CD4-positive, alpha-beta memory T cell (primary cell): ENCODE data around the gene CFAP77. TPM values are rescaled to one million over a fixed set of nuclear protein-coding genes. Genes with fewer than 3 reads are reported as not detected.

Experiments
- CTCF ChIA-PET: fragments of 350-600 bp; sonication (Branson Sonifier 250); formaldehyde crosslinking; loops from one replicate; lab custom pipeline; 2021; ENCODE audit warnings: inconsistent platforms; ENCODE audit not compliant: partially characterized antibody; lab: Charles Lee
- POLR2A ChIA-PET: fragments of 350-600 bp; sonication (Branson Sonifier 250); formaldehyde crosslinking; loops from one replicate; lab custom pipeline; 2021; ENCODE audit not compliant: partially characterized antibody; lab: Charles Lee
- DNase-seq, 5 donors: peaks; one replicate each; pipeline versions ENCODE4 v3.0.0 to v3.0.0-alpha.2; 2020 to 2022; ENCODE audit warnings: mixed read lengths in 1 of 5
- H3K27ac ChIP-seq: one replicate; pipeline ENCODE4 v1.7.0; 2013; ENCODE audit warnings: low read depth, low read length
- H3K27me3 ChIP-seq: 2 replicates; pipeline ENCODE4 v1.7.0; 2013; ENCODE audit warnings: mild to moderate bottlenecking, low read length, moderate library complexity; ENCODE audit not compliant: insufficient read depth
- H3K36me3 ChIP-seq: 2 replicates; pipeline ENCODE4 v1.7.0; 2013; ENCODE audit warnings: mild to moderate bottlenecking, low read length, moderate library complexity; ENCODE audit not compliant: insufficient read depth
- H3K4me1 ChIP-seq: 2 replicates; pipeline ENCODE4 v1.7.0; 2013; ENCODE audit warnings: mild to moderate bottlenecking, low read length, moderate library complexity; ENCODE audit not compliant: insufficient read depth
- H3K4me3 ChIP-seq, 2 donors: one replicate each; pipeline ENCODE4 v1.7.0; 2013; ENCODE audit warnings: low read length in 2 of 2, mild to moderate bottlenecking in 1 of 2
- H3K9me3 ChIP-seq, 2 donors: one replicate each; pipeline ENCODE4 v1.7.0; 2013; ENCODE audit warnings: low read length in 2 of 2, control low read depth in 1 of 2; ENCODE audit not compliant: control insufficient read depth in 1 of 2
- H3K27ac Mint-ChIP-seq, 7 donors: one replicate each; pipeline ENCODE4 v1.8.0; 2020 to 2021; ENCODE audit warnings: mixed read lengths in 7 of 7, mild to moderate bottlenecking in 6 of 7, inconsistent platforms in 3 of 7, moderate library complexity in 3 of 7
- H3K27me3 Mint-ChIP-seq, 2 donors: one replicate each; pipeline ENCODE4 v1.8.0; 2020 to 2021; ENCODE audit warnings: mixed read lengths in 2 of 2
- H3K36me3 Mint-ChIP-seq, 2 donors: one replicate each; pipeline ENCODE4 v1.8.0; 2020 to 2021; ENCODE audit warnings: mixed read lengths in 2 of 2, inconsistent platforms in 1 of 2, mild to moderate bottlenecking in 1 of 2
- H3K4me1 Mint-ChIP-seq, 4 donors: one replicate each; pipeline ENCODE4 v1.8.0; 2020 to 2021; ENCODE audit warnings: mixed read lengths in 4 of 4, mild to moderate bottlenecking in 1 of 4
- H3K4me3 Mint-ChIP-seq, 8 donors: one replicate each; pipeline ENCODE4 v1.8.0; 2020 to 2021; ENCODE audit warnings: mixed read lengths in 8 of 8, mild to moderate bottlenecking in 7 of 8, moderate library complexity in 6 of 8, inconsistent platforms in 3 of 8
- H3K9me3 Mint-ChIP-seq, 8 donors: one replicate each; pipeline ENCODE4 v1.8.0; 2020 to 2021; ENCODE audit warnings: mixed read lengths in 8 of 8, mild to moderate bottlenecking in 5 of 8, inconsistent platforms in 3 of 8, moderate library complexity in 1 of 8
- intact Hi-C: fragments of 100-400 bp; cut with micrococcal nuclease; formaldehyde crosslinking; loops from one replicate; pipeline ENCODE4 v1.15.1; 2023
- polyA plus RNA-seq, 2 donors: library from polyadenylated mRNA; unstranded; fragments of 300-500 nt; fragmentation: Illumina TruSeq; gene quantifications; one replicate each; pipeline ENCODE4 v1.2.3, GENCODE V29; 2021
- total RNA-seq, 2 experiments: library from RNA; stranded (reverse); gene quantifications; one replicate each; pipeline ENCODE4 v1.2.3, GENCODE V29; 2021

CFAP77 gene
- total and polyA plus RNA-seq, 4 experiments from 2014 or later: not detected

- Mint-ChIP-seq H3K4me3 (no peak overlapping the region), H3K27ac (no peak overlapping the region), H3K9me3 (no peaks in the 10 kb centered on the region), H3K36me3 (no peaks in the 10 kb centered on the region), H3K4me1 (no peaks in the 10 kb centered on the region), H3K27me3 (no peaks in the 10 kb centered on the region)
- ChIA-PET CTCF (no interaction called here), POLR2A (no interaction called here)
- Histone ChIP-seq H3K4me1 (no peaks in the 10 kb centered on the region), H3K9me3 (no peaks in the 10 kb centered on the region), H3K27ac (no peak overlapping the region), H3K4me3 (no peak overlapping the region), H3K36me3 (no peaks in the 10 kb centered on the region), H3K27me3 (no peaks in the 10 kb centered on the region)
- intact Hi-C loops: no loop called here
- no peak for DNase-seq
These were observed 51.4 kb downstream of the CFAP77 start for GRCh38 chr9:132461281-132461896.

GRCh38 chr9:132461971-132462370 is 52.0 kb downstream of the CFAP77 start:
- H3K9me3 Mint-ChIP-seq: no peaks in the 10 kb centered on the region
- Histone ChIP-seq H3K9me3 (no peaks in the 10 kb centered on the region), H3K27me3 (no peaks in the 10 kb centered on the region), H3K27ac (no peak overlapping the region), H3K36me3 (no peaks in the 10 kb centered on the region), H3K4me1 (no peaks in the 10 kb centered on the region), H3K4me3 (no peak overlapping the region)
- ChIA-PET POLR2A (no interaction called here), CTCF (no interaction called here)
- H3K27ac Mint-ChIP-seq: no peak overlapping the region
- DNase-seq: no peak
- H3K36me3 Mint-ChIP-seq: no peaks in the 10 kb centered on the region
- H3K4me1 Mint-ChIP-seq: no peaks in the 10 kb centered on the region
- no peak overlapping the region for H3K4me3 Mint-ChIP-seq
- H3K27me3 Mint-ChIP-seq: no peaks in the 10 kb centered on the region
- intact Hi-C loops: no loop called here

- Mint-ChIP-seq H3K9me3 (no peaks in the 10 kb centered on the region), H3K4me3 (no peak overlapping the region), H3K36me3 (peaks cover 0 to 3% of the 10 kb centered on the region in 2 donors), H3K27ac (no peak overlapping the region), H3K4me1 (no peaks in the 10 kb centered on the region), H3K27me3 (no peaks in the 10 kb centered on the region)
- DNase-seq: no peak
- POLR2A ChIA-PET: no interaction called here
- H3K27ac ChIP-seq: no peak overlapping the region
- intact Hi-C loops: no loop called here
- no peaks in the 10 kb centered on the region for H3K9me3 ChIP-seq
- no peaks in the 10 kb centered on the region for H3K27me3 ChIP-seq
- no peaks in the 10 kb centered on the region for H3K36me3 ChIP-seq
- H3K4me1 ChIP-seq: no peaks in the 10 kb centered on the region
- H3K4me3 ChIP-seq: no peak overlapping the region
- CTCF ChIA-PET: no interaction called here
These were observed 54.5 kb downstream of the CFAP77 start for GRCh38 chr9:132464547-132464946.

GRCh38 chr9:132465131-132465635 is 55.2 kb downstream of the CFAP77 start:
- ChIA-PET POLR2A (no interaction called here), CTCF (no interaction called here)
- H3K27ac ChIP-seq: no peak overlapping the region
- no peaks in the 10 kb centered on the region for H3K9me3 ChIP-seq
- no peak overlapping the region for H3K4me3 Mint-ChIP-seq
- H3K4me1 Mint-ChIP-seq: no peaks in the 10 kb centered on the region
- no peaks in the 10 kb centered on the region for H3K9me3 Mint-ChIP-seq
- H3K27me3 Mint-ChIP-seq: no peaks in the 10 kb centered on the region
- H3K36me3 Mint-ChIP-seq: peaks cover 0 to 3% of the 10 kb centered on the region in 2 donors
- H3K36me3 ChIP-seq: no peaks in the 10 kb centered on the region
- DNase-seq: no peak
- H3K27ac Mint-ChIP-seq: no peak overlapping the region
- no peaks in the 10 kb centered on the region for H3K4me1 ChIP-seq
- no peak overlapping the region for H3K4me3 ChIP-seq
- H3K27me3 ChIP-seq: no peaks in the 10 kb centered on the region
- intact Hi-C loops: no loop called here

GRCh38 chr9:132472199-132472598 is 62.2 kb downstream of the CFAP77 start:
- H3K9me3 ChIP-seq: no peaks in the 10 kb centered on the region
- ChIA-PET CTCF (interaction anchor here (1.2 kb wide), 1 partner anchor 17 kb away, joined by 3 read pairs; no protein-coding TSS in a partner anchor), POLR2A (no interaction called here)

GRCh38 chr9:132472599-132472998 is 62.6 kb downstream of the CFAP77 start:
- H3K4me1 ChIP-seq: no peaks in the 10 kb centered on the region
- no peak overlapping the region for H3K27ac ChIP-seq
- no peaks in the 10 kb centered on the region for H3K27me3 ChIP-seq
- Mint-ChIP-seq H3K27ac (no peak overlapping the region), H3K9me3 (peaks cover 0 to 2% (median 0%) of the 10 kb centered on the region in 8 donors), H3K4me1 (no peaks in the 10 kb centered on the region), H3K4me3 (no peak overlapping the region), H3K36me3 (peaks cover 0 to 3% of the 10 kb centered on the region in 2 donors), H3K27me3 (peaks cover 2 to 3% of the 10 kb centered on the region in 2 donors)
- no peak for DNase-seq
- no peak overlapping the region for H3K4me3 ChIP-seq
- ChIA-PET POLR2A (no interaction called here), CTCF (no interaction called here)
- intact Hi-C loops: no loop called here
- H3K36me3 ChIP-seq: no peaks in the 10 kb centered on the region
- H3K9me3 ChIP-seq: no peaks in the 10 kb centered on the region

More at GRCh38 chr9:132472199-132472598, 62.2 kb downstream of the CFAP77 start:
- no peak overlapping the region for H3K27ac ChIP-seq
- Mint-ChIP-seq H3K4me3 (no peak overlapping the region), H3K36me3 (peaks cover 0 to 3% of the 10 kb centered on the region in 2 donors), H3K27ac (no peak overlapping the region), H3K27me3 (peaks cover 2 to 3% of the 10 kb centered on the region in 2 donors), H3K4me1 (no peaks in the 10 kb centered on the region), H3K9me3 (peaks cover 0 to 2% (median 0%) of the 10 kb centered on the region in 8 donors)
- no peaks in the 10 kb centered on the region for H3K36me3 ChIP-seq
- no peaks in the 10 kb centered on the region for H3K27me3 ChIP-seq
- no peak overlapping the region for H3K4me3 ChIP-seq
- no peak for DNase-seq
- intact Hi-C loops: no loop called here
- H3K4me1 ChIP-seq: no peaks in the 10 kb centered on the region

- H3K36me3 ChIP-seq: no peaks in the 10 kb centered on the region
- H3K27ac ChIP-seq: no peak overlapping the region
- Mint-ChIP-seq H3K4me3 (no peak overlapping the region), H3K27ac (no peak overlapping the region), H3K36me3 (no peaks in the 10 kb centered on the region), H3K9me3 (peaks cover 0 to 2% (median 0%) of the 10 kb centered on the region in 8 donors), H3K27me3 (peaks cover 3 to 5% of the 10 kb centered on the region in 2 donors), H3K4me1 (no peaks in the 10 kb centered on the region)
- DNase-seq: no peak
- no peaks in the 10 kb centered on the region for H3K4me1 ChIP-seq
- no peaks in the 10 kb centered on the region for H3K9me3 ChIP-seq
- H3K4me3 ChIP-seq: no peak overlapping the region
- ChIA-PET CTCF (no interaction called here), POLR2A (no interaction called here)
- intact Hi-C loops: no loop called here
- no peaks in the 10 kb centered on the region for H3K27me3 ChIP-seq
These were observed 64.2 kb downstream of the CFAP77 start for GRCh38 chr9:132474253-132474652.
